Stimulated activated CD8-positive, alpha-beta memory T cell treated with anti-CD3 and anti-CD28 coated beads, Interleukin-4, amount 100 ng/mL, for 1 hour (primary cell): ENCODE measurements around the gene YIF1B.
A peak's percentile ranks its signal among the peaks of the same experiment; 100 is the strongest.
"Not testable (repeated sequence)": the region's sequence is repeated elsewhere in the genome, so short reads cannot be mapped to it uniquely, and the experiment has no call there.

Source experiments
- DNase-seq, 2 donors: peaks; one replicate each; pipeline ENCODE4 v3.0.0-alpha.2; 2020; ENCODE audit warnings: low read depth in 2 of 2, low spot score in 1 of 2

YIF1B gene

GRCh38 chr19:38277969-38278680, 37.6 kb downstream of the YIF1B start:
- no peak for DNase-seq

DNA sequence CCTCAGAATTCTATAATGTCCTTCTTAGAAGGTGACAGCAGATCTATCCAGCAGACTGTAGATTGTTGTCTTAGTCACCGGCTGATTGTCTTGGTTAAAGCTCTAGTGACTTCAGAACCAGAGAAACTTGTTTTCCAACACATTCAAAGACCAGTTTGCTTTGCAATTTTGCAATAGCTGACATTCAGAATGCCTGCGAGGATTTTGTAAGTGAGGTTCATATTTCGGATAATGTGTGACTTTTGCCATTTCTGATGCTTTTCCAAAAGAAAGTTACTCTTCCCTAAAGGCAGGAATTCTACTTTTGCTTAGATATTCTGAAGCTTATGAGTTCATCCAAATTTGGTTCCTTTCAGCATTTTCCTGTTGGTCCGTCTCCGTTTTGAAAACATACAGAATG, 38.2 kb downstream of the YIF1B start:
- DNase-seq: no peak

DNA sequence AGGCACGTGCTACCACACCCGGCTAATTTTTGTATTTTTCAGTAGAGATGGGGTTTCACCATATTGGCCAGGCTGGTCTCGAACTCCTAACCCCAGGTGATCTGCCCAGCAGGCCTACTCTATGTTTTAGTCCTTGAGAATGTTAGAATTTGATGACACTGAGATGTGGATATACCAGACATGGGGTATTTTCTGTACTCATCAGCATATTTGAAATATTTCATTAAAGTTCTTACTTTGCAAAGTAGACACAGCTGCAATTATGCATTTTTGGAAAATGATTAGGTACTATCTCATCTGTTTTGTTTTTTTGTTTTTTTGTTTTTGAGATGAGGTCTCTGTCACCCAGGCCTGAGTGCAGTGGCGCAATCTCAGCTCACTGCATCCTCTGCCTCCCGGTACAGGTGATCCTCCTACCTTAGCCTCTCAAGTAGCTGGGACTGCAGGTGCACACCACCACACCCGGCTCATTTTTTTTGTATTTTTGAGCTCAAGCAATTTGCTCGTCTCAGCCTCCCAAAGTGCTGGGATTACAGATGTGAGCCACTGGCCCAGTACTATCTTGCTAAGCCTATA, 38.7 kb downstream of the YIF1B start:
- no peak for DNase-seq

GRCh38 chr19:38274739-38275138, 41.0 kb downstream of the YIF1B start:
- no peak for DNase-seq

DNA sequence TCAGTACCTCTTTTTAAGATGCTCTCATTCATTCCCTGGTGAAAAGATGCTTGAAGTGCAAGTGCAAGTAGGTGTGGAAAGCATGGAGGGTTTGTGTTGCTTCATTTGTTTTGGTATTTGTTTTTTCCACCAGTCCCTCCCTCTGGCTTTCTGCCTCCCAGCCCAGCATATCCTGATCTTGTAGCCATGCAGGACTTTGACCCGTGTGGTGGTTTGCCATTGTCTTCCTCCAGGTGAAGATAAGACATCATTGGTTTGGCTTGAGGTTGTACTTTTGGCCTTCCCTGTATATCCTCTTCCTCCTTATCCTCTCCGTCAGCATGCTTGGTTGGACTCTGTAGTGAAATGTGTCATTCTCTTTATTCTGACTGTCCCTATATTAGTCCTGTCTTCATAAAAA, 42.2 kb downstream of the YIF1B start:
- no peak for DNase-seq

- DNase-seq: no peak
These were observed 45.1 kb downstream of the YIF1B start for GRCh38 chr19:38270587-38271167.

- DNase-seq: no peak
These were observed 47.2 kb downstream of the YIF1B start for GRCh38 chr19:38268539-38268938.

DNA sequence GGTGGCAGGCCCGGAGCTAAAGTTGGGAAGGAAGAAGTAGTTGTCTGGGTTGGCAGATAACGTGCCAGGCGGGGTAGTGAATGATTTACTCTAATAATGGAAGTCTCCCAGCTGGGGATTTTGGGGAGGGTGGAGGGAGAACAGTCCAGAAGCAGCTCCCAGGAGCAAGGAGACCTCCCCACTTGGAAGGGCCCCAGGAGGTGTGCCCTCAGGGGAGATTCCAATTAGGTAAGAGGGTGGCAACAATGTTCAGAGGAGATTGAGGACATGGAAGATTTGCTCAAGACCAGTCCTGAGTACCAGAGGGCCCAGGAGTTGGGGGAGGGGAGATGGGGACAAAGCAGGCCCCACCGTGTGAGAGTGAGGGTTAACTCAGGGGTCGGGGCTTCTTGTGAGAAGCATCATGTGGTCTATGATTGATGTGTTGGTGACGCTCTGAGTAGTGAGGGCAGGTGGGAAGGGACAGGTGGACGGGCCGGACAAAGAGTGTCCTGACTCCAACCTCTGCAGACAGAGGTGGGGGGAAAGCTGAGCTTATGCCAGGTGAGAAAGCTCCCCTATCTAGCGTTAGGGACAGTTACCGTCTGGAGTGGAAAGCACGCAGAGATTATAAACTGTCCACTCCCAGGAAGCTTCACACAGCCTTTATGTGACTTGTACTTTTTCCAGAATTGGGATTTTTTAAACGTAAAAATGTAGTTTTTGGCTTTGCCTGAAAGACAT, 47.8 kb downstream of the YIF1B start:
- DNase-seq: no peak

DNA sequence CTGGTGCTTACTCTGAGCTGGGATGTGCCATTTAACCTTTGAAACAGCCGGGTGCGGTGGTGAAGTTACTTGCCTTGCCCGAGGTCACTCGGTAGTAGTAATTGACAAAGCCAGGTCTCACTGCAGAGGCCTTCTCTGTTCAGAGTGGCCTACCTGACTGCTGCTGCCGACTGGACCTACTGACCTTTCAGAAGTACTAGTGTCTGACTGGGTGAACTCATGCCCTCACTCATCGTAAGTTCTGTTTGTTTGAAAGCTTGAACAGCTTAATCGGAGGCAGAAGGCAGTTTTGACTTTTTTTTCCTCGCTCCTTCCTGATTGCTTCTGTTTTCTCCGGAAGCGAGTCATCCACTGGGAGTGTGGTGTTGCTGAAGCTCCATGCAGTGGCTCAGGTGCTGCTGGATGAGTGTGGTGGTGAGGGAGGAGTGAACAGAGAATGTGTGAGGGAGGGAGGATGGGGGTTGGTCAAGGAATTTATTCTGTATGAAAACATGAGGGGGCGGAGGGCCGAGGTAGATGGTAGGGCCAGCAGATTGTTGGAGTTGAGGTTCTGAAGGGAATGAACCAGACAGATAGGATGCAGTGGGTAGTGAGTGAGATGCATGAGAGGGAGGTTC, 48.7 kb downstream of the YIF1B start:
- no peak for DNase-seq

DNA sequence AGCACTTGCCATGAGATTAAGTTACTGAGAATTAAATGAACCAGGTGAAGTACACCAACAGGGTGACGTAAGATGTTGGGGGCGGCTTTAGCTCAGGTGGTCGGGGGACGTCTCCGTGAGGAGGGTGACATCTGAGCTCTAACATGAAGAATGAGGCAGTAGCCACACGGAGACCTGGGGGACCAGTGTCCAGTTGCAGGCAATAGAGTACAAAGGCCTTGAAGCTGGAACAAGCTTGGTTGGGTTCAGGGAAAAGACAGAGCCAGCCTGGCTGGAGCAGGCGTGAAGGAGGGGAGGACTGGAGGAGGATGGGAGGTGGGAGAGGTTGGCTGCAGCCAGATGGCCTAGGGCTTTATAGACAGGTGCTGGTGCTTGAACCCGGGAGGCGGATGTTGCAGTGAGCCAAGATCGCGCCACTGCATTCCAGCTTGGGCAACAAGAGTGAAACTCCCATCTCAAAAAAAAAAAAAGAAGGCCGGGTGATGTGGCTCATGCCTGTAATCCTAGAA, 49.8 kb downstream of the YIF1B start:
- DNase-seq: no peak

GRCh38 chr19:38265213-38265861, 50.4 kb downstream of the YIF1B start:
- no peak for DNase-seq

DNA sequence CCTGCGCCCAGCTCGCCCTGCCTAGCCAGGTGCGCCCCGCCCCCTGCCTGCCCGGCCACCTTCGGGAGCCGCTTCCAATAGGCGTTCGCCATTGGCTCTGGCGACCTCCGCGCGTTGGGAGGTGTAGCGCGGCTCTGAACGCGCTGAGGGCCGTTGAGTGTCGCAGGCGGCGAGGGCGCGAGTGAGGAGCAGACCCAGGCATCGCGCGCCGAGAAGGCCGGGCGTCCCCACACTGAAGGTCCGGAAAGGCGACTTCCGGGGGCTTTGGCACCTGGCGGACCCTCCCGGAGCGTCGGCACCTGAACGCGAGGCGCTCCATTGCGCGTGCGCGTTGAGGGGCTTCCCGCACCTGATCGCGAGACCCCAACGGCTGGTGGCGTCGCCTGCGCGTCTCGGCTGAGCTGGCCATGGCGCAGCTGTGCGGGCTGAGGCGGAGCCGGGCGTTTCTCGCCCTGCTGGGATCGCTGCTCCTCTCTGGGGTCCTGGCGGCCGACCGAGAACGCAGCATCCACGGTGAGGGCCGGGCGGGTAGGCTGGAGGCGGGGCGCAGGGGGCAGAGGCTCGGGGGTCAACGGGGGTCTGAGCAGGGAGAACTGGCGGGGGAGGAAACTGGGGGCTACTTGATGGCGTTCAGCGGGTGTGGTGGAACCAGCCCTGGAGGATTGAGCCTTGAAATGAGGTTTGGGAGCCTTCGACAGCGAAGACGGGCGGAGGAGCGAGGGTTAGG, 51.1 kb downstream of the YIF1B start, which contains the start of gene SPINT2:
SPINT2 (plus strand) TSS at position 88 of the 727 bp plus-strand sequence; CDS start at position 408, 320 bp downstream.
- DNase-seq: peak in 1 of 2 donors; percentile 16

- DNase-seq: peak; percentile 20 to 58
These were observed 51.9 kb downstream of the YIF1B start for GRCh38 chr19:38263689-38264485.

- no peak for DNase-seq
These were observed 53.0 kb downstream of the YIF1B start for GRCh38 chr19:38262585-38263268.

GRCh38 chr19:38261942-38262341, 53.8 kb downstream of the YIF1B start:
- DNase-seq: not testable (repeated sequence)

- no peak for DNase-seq
These were observed 60.2 kb downstream of the YIF1B start for GRCh38 chr19:38255383-38256014.

GRCh38 chr19:38253788-38254187, 62.0 kb downstream of the YIF1B start:
- DNase-seq: no peak
